Left renal pelvis (tissue), 4 donors: ENCODE data around the gene MPC1L. TPM values are rescaled to one million over a fixed set of nuclear protein-coding genes. Genes with fewer than 3 reads are reported as not detected.
A peak's percentile ranks its signal among the peaks of the same experiment; 100 is the strongest.

ENCODE experiments used
- DNase-seq, 4 donors: peaks; one replicate each; pipeline ENCODE4 v3.0.0-alpha.2; 2013; ENCODE audit warnings: low read depth in 4 of 4, low spot score in 3 of 4
- polyA plus RNA-seq, 4 donors: library from polyadenylated mRNA; unstranded; fragments of 120-200 nt; gene quantifications; one replicate each; pipeline ENCODE4 v1.2.1, GENCODE V29; 2013; ENCODE audit not compliant: insufficient read length in 4 of 4

MPC1L gene
- polyA plus RNA-seq, 4 donors: not detected

- no peak for DNase-seq
These were observed 2.1 kb downstream of the MPC1L start for GRCh38 chrX:40625294-40625693.

DNA sequence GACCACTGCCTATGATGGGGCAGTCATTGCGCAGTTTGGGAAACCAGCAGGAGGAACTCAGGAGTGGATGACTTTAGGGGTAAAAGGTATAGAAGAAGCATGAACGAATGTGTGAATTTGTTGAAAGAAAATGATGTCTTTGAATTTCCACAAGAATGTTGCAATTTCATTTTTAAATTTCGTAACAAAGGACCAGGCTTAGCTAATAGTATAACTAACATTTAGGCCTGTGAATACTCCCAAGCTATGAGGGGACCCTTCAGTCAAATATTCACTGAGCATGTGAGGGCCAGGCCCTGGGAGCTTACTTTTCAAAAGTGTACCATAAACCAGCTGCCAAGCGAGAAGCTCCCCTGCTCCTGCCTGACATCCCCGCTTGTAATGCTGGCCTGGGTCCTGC lies 5.3 kb downstream of the MPC1L start:
- DNase-seq: no peak

- no peak for DNase-seq
These were observed 9.0 kb downstream of the MPC1L start for GRCh38 chrX:40632199-40632598.

DNA sequence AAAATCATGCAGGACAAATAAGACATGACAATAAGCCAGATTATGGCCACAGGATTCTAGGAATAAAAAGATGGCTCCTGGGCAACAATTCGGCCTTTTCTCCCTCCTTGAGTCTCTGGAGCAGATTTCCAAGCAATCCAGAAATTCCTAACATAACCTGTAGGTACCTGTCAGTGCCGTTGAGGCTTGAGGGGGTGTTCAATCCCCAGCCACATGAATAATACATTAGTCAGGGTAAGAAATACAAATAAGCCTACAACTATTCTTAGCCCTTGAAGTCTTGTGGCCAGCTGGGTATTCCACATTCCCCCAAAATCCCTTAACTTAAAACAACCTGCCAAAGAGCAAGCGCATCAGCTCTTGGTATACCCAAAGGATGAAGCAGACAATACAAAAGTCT lies 14.5 kb downstream of the MPC1L start:
- no peak for DNase-seq

- no peak for DNase-seq
These were observed 20.9 kb downstream of the MPC1L start for GRCh38 chrX:40644176-40644575.

GRCh38 chrX:40644821-40645358 lies 21.7 kb downstream of the MPC1L start:
- no peak for DNase-seq

DNA sequence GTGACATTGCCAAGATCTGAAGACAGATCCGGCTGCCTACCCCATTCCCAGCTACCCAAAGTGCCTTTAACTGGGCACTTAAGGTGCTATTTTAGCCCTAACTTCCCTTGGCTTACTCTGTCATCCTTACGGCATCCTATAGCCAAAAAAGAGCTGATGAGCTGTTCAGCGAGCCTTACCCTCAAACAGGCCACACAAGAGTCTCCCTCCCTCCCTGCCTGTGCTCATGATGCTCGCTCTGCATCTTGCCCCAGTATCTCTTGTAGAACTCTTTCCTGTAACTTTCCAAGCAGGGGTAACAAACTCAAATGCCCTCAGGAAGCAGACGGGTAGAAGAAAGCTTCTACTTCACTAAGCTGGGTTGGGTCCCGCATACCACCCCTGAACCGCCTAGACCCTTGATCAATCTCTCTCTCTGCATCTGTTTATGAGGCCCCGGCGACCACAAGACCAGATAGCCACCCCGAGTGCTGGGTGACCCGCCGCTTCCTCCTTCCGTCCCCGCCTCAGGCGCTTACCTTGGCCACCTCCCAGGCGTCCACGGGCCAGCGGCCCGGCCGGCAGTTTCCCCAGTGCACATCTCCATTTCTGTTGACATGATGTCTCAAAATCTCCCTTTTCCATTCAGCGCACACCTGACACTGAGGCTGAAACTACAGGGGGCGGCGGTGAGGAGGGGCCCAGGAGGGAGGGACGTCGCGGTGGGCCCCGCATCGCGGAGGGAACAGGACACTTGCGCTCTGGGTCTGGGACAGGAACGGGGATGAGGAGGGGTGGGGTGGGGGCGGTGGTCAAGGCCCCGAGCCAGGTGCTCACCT lies 23.5 kb downstream of the MPC1L start:
- no peak for DNase-seq

DNA sequence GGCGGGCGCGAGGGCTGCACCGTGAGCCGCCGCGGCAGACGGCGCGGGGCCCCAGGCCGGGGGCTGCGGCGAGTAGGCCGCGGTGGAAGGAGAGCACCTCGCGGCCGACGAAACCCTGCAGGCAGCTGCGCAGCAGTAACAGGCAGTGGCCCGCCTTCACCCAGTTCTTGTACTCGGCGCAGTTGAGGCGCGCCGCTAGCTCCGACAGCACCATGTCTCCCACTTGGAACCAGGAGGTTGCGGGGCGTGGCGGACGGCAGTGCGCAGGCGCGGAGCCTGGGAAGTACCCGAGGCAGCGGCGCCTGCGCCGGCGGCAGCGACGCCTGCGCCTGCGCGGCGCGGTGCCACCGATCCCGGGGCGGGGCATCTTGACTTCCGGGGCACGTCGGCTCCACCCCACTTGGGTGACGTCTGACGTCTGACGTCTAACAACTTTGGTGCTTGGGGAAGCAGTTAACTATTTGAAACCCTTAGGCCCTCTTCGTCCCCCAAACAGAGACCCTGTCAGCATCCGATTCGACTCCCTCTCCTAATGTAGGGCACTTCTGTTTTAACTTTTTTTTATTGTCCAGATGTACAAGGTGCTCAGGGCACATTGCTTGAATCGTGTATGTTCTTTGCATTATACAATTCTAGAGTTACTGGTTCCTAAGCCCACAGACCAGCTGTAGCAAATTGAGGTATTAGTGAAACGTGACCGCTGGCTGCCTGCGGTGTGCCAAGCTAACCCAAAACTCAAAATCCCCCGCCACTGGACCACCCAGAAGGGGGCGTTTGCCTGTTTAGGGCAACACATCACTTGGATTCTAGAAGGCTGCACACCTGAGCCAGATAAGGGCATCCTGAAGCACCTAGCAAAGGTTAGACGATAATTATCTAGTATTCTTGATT lies 24.3 kb downstream of the MPC1L start, which contains the start of gene CXorf38:
Gene CXorf38, minus strand, starts transcription at position 255 of the 891 bp plus-strand sequence. Its CDS starts 41 bp downstream, at position 214.
- peak; percentile 70 to 79 (median 76) for DNase-seq

- DNase-seq: no peak
These were observed 28.5 kb downstream of the MPC1L start for GRCh38 chrX:40651620-40652223.

- no peak for DNase-seq
These were observed 29.4 kb downstream of the MPC1L start for GRCh38 chrX:40652664-40653063.

DNA sequence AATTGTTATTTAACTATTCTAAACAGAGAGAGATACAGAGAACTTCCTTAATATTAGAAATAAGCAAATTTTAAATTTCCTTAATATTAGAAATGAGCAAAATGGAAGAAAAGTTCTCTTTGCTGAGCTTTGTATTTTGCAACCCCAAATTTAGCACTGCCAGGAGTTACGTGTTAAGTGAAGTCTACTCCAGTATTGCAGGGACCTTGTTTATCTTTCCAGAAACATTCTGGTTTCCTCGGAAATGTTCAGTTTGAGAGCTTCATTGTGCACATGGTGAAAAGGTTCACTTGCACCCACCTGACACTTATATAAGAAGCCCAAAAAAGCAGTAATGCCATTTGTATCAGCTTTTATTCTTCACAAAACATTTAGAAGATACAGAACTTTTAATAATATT lies 30.3 kb downstream of the MPC1L start:
- DNase-seq: no peak

DNA sequence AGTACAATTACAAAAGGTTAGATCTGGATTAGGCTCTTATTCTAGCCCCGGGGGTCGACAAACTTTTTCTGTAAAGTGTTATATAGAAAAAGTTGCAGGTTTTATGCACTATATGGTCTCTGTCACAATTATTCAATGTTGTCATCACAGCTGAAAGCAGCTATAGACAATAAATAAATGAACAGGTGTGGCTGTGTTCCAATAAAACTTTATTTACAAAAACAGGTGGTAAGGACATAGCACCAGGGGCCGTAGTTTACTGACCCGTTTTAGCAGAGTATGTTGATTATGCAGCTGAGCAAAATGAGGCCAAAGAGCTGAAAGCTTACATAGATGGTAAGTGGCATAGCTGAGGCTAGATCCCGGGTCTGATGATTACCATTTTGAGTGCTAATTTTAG lies 37.2 kb downstream of the MPC1L start:
- DNase-seq: no peak

GRCh38 chrX:40661489-40661888 lies 38.3 kb downstream of the MPC1L start:
- DNase-seq: no peak

GRCh38 chrX:40663078-40663740 lies 40.0 kb downstream of the MPC1L start:
- no peak for DNase-seq

GRCh38 chrX:40663880-40664630 lies 40.8 kb downstream of the MPC1L start:
- DNase-seq: no peak

DNA sequence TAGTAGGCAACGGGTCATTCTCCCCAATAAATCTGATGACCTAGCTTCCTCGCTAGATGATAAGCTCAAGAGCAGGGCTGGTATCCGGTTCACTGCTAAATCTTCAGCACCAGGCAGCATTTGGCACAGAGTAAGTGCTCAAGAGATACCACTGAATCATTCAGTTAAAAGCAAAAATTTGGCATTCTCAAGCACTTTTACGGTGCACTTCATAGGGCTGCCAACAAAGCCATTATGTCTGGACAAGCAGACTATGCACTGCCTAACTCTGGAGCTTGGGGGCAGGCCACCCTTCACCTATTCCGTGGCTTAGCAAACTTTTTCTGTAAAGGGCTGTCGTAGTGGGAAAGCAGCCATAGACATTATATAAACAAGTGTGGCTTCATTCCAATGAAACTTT lies 47.9 kb downstream of the MPC1L start:
- DNase-seq: no peak
